Measurements from ENCODE around the gene ELMO1. TPM values are rescaled to one million over a fixed set of nuclear protein-coding genes. Genes with fewer than 3 reads are reported as not detected.

ELMO1 gene
- total RNA-seq, 1 donor from 2014 or later: 62.2 TPM

DNA sequence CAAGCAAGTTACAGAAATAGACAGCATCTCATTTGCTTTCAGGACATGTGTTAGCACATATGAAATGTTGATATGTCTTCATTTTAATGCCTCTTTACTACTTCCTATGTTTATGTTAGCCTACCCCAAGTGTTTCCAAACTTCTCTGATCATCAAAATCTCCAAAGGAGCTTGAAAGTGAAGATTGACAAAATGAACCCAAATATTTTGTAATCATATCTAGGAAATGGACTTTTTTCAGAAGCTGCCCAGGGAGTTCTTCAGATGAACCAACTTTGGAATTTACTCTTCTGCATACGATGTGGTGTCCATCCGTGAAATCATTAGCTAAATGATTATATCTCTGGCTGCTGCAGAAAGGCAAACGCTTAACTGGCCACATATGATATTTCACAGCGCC is 623.2 kb downstream of the ELMO1 start:
- no peak for DNase-seq (ENCODE audit: extremely low read depth, low read depth, low spot score)

DNA sequence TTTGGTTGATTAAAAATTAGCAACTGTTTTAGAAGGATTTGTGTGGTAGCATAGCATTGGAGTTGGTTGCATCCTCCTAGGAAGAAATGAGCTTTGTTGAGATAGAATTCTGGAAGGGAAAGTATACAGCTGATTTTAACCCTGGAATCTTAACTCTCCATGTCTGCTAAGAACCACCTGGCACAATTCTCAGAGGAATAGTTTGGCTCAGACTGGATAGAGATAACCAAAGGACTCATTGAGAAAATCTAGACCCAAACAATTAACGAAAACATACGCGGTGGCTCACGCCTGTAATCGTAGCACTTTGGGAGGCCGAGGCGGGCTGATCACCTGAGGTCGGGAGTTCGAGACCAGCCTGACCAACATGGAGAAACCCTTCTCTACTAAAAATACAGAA is 625.3 kb downstream of the ELMO1 start:
- DNase-seq (ENCODE audit: extremely low read depth, low read depth, low spot score): no peak

DNA sequence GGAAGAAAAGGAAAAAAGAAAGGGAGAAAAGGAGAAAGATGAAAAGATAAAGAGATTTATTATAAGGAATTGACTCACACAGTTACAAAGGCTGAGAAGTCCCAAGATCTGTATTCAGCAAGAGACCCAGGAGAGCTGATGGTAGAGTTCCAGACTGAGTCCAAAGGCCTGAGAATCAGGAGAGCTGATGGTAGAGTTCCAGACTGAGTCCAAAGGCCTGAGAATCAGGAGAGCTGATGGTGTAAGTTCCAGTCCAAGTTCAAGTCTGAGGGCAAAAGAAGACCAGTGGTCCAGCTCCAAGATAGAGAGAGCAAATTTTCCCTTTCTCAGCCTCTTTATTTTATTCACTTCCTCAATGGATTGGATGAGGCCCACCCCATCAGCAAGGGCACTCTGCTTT is 627.0 kb downstream of the ELMO1 start:
- no peak for DNase-seq (ENCODE audit: extremely low read depth, low read depth, low spot score)

DNA sequence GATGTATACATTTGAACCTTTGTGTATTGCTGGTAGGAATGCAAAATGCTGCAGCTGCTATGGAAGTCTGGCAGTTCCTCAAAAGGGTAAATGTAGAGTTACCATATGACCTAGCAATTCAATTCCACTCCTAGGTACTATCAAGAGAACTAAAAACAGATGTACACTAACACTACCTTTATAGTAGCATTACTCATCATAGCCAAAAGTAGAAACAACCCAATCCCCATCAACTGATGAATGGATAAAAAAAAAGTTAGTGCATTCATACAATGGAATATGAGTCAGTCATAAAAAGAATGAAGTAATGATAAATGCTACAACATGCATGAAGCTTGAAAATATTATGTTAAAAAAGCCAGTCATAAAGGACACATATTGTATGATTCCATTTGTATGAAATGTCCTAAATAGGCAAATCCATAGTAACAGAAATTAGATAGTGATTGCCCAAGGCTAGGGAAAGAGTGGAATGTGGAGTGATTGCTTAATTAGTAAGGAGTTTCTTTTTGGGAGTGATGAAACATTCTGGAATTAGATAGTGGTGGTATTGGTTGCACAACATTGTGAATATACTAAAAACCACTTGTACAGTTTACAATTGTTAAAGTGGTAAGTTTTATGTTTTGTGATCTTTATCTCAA is 628.0 kb downstream of the ELMO1 start:
- no peak for DNase-seq (ENCODE audit: extremely low read depth, low read depth, low spot score)

DNA sequence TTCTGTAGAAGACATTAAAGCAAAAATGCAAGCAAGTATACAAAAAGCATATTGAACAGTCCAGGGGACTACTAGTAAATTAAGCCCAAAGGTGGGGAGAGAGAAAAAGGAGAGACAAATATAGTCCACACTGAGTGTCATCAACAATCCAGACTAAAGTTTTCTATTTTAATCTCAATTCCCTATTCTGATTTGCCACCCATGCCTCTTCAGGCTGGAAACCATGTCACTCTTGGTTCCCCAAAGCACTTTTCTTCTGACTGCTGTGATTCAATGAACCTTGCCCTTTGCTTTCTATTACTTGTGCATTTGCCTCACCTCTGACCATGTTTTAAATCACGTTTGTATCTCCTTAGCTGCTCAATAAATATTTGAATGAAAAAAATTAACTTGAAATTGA is 629.0 kb downstream of the ELMO1 start:
- DNase-seq (ENCODE audit: extremely low read depth, low read depth, low spot score): no peak

DNA sequence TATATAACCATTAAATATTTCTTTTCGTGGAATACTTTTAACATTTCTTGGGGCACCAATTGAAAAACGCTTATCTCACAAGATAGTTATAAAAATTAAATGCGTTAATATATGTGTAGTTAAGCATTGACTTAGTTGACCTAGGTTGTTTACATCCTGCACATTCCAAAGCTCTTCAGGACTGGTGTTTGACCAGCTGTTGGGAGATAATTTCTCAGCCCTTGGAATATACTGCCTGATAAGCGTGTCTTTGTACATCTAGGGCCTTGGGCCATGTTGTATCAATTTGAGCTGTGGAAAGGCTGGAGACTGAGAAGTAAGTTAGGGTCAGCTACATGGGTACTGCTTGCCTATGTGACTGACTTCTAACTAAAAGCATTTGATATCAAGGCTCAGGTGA is 634.4 kb downstream of the ELMO1 start:
- no peak for DNase-seq (ENCODE audit: extremely low read depth, low read depth, low spot score)

DNA sequence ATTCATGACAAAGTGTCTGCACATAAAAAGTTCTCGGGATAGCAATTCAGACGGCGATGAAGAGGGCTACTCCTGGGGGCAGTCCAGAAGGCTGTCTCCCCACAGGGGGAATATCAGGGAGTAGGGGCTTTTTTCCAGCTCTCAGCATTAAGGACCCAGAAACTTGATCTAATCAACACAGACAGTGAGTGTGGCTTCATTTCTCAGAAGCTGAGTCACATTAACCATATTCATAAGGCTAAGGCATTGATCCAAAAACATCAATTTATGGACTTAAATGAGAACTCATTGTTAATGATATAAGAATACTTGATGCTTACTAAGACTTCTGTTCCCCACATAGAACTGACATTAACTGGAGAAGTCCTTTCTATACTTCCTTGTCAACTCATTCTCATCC is 636.9 kb downstream of the ELMO1 start:
- DNase-seq (ENCODE audit: extremely low read depth, low read depth, low spot score): no peak

DNA sequence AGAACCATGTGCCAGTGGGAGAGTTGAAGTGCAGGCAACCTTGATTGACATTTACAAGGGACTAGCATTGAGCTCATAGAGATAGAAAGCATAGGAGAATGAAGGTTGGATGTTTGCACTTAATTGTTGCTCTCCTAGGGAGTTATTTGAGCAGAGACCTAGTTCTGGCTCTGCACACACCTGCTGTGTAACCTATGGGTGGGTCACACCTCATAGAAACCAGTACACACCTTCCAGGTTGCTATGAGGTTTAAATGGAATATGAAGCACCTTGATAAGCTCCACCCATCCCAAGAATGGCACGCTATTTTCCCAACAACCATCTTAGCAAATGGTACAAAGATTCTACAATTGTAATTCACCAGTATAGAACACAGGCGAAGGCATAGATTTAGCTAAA is 638.2 kb downstream of the ELMO1 start:
- no peak for DNase-seq (ENCODE audit: extremely low read depth, low read depth, low spot score)

DNA sequence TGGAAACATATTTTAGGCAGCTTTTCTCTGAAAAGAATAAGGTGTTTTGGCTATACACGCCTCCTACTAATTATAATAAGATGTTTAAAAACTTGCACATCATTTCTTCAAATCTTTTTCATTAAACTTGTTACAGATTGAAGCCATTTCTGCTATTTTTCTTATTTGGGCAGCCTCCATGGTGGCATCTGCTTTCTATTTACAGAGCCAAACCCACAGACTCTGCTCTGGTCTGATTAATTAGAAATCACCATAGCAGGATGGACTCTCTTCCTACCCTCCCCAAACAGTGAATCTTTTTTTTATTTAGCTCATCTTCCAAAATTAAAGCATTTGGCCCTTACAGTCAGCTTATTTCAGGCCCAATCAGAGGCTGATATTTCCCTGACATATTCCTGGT is 638.6 kb downstream of the ELMO1 start:
- DNase-seq (ENCODE audit: extremely low read depth, low read depth, low spot score): no peak

DNA sequence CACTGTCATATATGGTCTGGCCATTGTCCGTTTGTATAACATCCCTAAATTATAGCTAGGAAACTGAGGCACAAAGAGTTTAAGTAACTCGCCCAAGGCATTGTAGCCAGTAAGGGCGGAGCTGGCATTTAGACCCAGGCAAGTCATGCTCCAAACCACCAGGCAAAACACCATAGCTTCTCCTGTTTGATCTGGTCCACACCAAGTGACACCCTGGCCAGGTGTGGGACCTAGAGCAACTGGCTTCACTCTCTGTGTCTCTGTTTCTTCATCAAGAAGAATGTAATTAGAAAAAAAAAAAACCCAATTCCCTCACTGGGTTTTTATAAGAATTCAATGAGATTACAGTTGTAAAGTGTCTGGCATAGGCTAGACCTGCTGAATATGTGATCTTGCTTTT is 639.2 kb downstream of the ELMO1 start:
- no peak for DNase-seq (ENCODE audit: extremely low read depth, low read depth, low spot score)

DNA sequence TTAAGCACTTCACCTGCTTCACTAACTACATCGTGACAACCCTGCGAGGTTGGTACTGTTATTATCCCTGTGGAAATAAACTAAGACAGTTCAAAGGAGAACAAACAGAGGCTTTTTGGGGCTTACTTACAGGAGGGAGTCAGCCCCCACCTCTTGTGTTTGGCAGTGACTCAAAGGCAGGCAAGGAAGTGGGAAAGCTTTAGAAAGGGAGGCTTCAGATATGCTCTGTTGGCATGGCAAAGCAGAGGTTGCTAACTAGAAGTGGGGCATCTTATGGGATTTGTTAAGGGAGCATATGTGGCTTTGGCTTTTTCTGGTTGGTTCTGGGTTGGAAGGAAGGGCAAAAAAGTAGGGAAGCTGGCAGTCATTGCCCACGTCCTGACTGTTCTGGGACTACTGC is 639.6 kb downstream of the ELMO1 start:
- DNase-seq (ENCODE audit: extremely low read depth, low read depth, low spot score): no peak

DNA sequence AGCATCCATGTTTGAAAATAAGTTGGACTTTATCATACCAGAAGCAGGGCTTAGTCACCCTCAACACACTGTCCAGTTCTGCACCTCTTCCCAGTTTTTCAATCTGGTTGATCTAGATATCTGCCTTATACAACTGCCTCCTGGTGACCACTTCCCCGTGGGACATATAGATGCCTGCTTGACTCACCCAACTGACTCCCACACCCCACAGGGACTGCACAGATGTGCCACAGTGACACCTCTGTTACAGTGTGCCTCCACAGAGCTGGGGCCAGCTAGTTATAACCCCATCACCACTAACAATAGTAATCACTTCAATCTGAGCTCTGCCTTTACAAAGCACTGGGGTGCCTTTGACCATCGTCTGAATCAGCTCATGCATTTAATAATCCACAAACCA is 641.8 kb downstream of the ELMO1 start:
- no peak for DNase-seq (ENCODE audit: extremely low read depth, low read depth, low spot score)

Other genes starting within 250 kb of the ELMO1 start
- not detected in 2 replicates for gene GPR141, start 234.9 kb upstream of the ELMO1 start, total RNA-seq

All from glomerular endothelial cell (primary cell).